MV-4-11 (cell line): Measurements from ENCODE around the gene KRT14.
"Not testable (repeated sequence)": the region's sequence is repeated elsewhere in the genome, so short reads cannot be mapped to it uniquely, and the experiment has no call there.

ENCODE experiments used
- DNase-seq: peaks from one replicate; lab custom pipeline; 2025; lab: John Stamatoyannopoulos, UW

Gene KRT14

DNA sequence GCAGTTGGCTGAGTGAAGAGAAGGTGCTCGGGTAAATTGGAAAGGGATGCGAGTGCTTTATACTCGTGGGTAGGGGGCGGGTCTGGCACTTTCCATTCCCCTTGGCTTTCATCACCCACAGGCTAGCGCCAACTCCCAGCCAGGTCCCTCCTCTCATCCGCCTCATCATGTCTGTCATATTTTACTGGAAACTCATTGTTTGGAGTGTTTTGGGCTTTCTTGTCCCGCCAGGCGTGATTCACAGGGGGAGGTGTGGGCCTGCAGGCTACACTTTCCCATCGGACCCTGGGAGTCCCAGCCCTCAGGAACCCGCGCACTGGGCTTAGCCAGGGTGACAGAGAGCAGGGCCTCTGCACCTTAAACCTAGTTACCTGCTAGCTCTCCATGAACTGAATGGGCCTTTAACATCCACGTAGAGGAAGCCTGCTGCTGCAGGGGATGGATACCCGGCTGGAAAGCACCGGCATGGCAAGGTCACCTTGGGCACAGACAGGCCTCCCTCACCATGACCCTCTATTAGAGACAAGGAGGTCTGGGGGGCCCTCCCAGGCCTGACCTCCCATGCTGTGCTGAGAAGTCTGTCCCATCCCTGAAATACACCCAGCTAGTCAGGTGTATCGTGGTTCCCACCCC lies at the start of gene KRT14:
TSS of gene KRT14 (minus strand) at position 33 of the 633 bp plus-strand sequence. CDS start 61 bp downstream, outside the sequence.
- DNase-seq: no peak

GRCh38 chr17:41635121-41636097 lies 48.7 kb upstream of the KRT14 start:
- DNase-seq: no peak

- no peak for DNase-seq
These were observed 47.9 kb upstream of the KRT14 start for GRCh38 chr17:41634639-41635038.

DNA sequence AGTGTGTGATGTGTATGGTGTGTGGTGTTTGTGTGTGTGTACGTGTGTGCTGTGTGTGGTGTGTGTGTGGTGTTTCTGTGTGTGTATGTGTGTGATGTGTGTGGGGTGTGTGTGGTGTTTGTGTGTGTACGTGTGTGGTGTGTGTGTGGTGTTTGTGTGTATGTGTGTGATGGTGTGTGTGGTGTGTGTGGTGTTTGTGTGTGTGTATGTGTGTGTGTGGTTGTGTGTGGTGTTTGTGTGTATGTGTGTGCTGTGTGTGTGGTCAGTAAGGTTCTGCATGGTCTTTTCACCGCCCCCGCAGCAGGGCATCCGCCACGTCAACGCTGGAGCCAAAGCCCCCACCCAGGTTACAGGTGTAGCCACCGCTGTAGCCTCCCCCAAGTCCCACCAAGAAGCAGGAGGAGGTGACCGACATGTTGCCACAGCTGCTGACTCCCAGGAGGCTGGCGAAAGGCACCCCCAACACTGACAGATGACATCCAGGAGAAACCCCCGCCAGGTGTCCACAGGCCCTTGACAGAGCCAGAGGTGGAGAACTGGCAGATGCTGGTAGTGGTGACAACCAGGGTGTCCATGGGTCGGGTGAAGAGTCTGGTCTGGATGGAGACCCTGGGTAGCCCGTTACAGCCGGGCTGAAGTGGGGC lies 47.0 kb upstream of the KRT14 start:
- no peak for DNase-seq

DNA sequence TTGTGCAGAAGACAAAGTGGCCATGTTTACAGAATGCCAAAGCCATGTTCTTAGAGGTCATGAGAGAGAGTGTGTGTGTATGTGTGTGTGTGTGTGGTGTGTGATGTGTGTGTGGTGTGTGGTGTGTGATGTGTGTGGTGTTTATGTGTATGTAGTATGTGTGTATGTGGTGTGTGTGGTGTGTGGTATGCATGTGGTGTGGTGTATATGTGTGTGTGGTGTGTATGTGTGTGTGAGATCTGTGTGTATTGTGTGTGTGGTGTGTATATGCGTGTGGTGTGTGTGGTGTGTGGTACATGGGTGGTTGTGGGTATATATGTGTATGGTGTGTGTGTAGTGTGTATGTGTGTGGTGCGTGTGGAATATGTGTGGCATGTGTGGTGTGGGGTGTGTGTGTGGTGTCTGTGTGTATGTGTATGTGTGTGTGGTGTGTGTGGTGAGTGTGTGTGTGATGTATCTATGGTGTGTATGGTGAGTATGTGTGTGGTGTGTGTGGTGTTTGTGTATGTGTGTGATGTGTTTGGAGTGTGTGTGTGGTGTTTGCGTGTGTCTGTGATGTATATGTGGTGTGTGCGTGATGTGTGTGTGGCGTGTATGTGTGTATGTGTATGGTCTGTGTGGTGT lies 45.9 kb upstream of the KRT14 start:
- DNase-seq: no peak

DNA sequence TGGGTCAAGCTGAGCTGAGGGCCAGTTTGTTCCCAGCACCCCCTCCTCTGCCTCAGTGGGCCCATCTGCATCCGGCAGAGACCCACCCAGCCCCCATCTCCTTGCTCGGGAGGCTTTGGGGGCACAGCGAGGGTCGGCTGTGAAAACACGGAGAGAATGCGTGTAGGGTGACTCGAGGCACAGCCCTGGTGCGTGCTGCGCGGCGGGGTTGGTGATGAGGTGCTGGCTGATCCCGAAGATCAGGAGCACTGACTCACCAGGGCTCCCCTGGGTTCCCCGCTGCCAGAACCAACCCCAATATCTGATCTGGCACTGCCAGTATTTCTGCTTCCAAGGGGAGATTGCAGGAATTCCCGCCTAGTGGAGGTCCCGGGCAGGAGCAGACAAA lies 45.2 kb upstream of the KRT14 start:
- no peak for DNase-seq

DNA sequence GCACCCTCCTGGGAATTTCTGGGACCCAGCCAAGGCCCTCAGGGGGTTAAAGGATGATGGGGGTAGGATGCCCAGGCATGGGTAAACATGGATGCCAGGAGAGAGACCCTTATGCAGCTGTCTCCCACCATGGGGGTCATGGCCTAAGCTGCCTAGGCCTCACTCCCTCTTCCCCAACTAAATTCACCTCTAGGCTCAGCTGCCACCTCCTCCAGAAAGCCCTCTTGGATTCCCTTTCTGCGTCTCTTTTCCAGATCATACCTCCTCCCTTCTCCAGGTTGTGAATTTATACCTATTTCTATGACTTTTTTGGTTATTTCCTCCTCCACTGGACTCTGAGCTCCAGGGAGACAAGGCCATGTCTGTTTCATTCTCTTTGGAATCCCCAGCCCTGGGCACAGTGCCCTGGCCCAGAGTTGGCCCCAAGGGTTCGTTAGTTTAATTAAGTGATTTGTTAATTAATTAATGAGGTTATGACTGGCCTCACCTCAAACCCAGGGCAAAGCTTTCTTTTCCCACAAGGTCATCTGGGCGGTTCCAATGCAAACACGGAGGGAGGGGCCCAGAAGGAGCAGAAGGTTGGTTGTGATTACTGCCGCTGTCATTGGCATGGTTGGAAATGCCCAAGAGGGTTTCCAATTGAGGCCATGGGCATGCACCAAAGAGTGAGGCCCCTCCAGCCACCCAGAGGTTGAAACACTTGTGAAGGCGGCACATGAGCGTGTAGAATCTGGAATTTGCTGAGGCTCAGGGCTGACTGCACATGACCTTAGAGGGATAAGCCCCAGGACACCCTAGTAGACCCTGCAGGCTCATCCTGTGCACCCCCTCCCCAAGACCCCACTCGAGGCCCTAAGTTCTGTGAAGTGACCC lies 44.6 kb upstream of the KRT14 start:
- DNase-seq: no peak

DNA sequence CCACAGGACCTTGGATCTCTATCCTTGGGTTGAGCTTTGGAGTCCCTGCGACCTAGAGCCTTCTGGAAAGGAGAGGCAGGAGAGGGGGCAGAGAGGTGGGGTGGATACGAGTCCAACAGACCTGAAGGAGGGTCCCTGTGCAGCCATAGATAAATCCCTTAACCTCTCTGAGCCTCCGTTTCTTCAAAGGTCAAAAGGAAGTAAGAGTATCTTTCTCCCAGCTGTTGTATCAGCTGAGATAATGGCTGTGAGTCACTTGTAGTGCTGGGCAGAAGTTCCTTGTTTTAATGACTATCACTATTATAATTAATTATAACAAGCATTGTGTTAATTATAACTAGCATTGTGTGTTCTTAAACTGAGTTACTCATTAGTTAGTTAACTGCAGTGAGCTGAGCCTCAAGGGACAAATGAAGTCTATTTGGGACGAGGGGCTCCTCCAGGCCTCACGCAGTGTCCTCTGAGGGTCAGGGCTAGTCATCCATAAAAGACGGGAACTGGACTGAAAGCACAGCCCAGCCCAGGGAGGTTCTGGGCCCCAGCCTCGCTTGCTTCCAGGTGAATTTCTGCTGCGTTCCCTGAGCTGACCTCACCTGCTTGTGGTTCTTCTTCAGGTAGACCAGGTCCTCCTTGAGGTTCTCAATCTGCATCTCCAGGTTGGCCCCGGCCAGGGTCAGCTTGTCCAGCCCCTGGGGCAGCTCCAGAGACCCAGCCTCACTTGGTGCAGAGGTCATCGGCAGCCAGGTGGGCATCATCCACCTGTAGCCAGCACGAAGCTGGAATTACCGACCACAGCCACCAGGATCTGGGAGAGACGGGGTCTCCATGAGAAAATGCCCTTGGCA lies 43.4 kb upstream of the KRT14 start:
- DNase-seq: peak; percentile 25

DNA sequence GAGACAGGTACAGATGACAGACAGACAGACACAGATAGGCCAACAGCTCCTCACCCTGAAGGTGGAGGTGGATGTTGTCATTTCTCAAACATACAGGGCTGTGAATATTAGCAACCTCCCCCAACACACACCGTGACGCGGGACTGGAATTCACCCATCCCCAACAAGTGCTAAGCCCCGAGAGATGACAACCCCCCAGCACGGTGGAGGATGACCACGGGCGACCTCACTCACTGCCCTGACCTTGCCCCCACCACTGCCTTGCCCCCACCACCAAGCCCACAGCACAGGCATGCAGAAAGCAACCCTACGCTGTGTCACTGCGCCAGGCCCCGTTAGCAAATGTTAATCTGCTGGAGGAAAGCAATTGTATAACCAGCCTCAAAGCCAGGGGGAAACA lies 42.6 kb upstream of the KRT14 start:
- DNase-seq: no peak

GRCh38 chr17:41628621-41629255 lies 42.0 kb upstream of the KRT14 start:
- not testable (repeated sequence) for DNase-seq

- DNase-seq: not testable (repeated sequence)
These were observed 41.3 kb upstream of the KRT14 start for GRCh38 chr17:41628073-41628370.

DNA sequence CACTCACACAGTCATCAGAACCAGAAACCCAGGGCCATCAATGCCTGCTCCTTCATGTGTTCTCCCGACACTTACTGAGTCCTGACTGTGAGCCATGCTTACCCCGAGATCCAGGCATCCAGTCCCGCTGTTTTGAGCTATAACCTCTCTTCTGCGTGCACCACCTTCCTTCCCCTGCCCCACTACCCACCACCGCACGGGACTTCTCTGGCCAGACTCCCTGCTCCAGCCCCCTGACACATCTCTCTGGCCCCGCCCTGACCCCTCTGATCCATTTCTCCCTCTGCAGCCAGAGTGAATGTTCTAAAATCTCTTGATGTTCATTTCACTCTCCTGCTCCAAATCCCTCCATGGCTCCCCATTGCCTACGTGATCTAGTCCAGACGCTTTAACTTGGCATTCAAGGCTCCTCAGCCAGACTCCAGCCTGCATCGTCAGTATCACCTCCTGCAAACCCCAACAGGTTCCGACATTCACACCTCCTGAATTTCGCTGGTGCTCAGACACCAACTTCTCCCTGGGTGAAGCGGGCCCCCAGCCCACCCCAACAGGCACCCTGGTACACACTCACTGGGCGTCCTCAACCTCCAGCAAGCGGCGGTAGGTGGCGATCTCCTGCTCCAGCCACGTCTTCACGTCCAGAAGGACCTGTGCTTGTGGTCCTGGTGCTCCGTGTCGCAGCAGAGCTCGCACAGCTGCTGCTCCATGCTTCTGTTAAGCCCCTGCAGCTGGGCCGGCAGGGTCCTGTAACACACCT lies 40.8 kb upstream of the KRT14 start:
- no peak for DNase-seq

- DNase-seq: not testable (repeated sequence)
These were observed 40.2 kb upstream of the KRT14 start for GRCh38 chr17:41626914-41627295.

DNA sequence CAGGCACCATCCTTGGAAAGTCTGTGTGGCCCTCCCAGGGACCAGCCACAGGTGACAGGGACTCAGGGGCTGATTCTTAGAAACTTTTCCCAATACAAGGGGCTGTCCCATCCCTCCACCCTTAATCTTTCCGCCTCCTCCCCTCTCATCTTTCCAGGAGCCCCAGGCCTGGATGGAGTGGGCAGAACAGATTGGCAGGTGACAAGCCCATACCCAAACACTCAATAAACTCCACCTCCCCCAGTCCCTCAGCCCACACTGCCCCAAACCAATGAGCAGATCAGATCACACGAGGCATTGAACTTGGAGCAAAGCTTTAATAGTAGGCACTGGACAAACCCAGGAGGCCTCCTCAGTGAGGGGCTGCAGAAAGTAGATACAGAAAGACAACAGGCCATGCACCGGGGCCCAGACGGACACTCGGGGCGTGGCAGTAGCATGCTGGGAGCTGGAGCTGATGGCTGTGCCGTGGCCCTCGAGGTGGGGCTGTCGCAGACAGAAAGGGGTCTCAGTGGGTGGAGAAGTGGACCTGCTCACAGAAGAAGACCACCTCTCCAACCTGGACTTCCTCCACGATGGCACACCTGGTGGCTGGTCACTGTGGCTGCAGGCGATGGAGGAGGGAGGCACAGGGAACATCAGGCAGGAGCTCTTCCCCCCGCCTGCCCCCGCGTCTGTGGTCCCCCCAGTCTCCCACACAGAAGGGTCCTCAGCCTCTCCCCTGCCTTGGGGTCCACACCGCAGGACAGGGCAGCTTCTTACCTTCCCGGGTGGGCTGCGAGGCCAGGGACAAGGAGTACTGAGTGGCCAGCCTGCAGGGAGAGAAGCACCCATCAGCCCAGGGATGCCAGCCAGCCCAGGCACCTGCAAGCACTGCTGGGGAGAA lies 39.6 kb upstream of the KRT14 start:
- not testable (repeated sequence) for DNase-seq

DNA sequence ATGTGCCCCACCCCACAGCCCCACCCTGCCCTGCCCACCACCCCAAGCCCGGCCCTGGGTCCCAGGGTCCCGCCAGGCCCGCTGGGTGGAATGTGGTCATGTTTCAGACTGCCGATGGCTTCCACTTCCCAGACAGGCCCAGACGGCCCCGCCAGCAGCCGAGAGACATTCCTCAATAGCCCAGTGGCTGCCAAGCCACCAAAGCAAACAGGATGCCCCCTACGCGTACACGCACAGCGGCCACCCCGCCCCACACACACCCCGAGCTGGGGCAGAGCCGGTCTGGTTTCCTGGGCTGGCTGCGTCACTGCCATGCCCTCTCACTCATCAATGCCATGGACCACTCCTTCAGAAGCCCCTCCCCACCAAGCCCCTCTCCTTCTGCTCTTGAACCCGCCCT lies 38.9 kb upstream of the KRT14 start:
- DNase-seq: no peak

DNA sequence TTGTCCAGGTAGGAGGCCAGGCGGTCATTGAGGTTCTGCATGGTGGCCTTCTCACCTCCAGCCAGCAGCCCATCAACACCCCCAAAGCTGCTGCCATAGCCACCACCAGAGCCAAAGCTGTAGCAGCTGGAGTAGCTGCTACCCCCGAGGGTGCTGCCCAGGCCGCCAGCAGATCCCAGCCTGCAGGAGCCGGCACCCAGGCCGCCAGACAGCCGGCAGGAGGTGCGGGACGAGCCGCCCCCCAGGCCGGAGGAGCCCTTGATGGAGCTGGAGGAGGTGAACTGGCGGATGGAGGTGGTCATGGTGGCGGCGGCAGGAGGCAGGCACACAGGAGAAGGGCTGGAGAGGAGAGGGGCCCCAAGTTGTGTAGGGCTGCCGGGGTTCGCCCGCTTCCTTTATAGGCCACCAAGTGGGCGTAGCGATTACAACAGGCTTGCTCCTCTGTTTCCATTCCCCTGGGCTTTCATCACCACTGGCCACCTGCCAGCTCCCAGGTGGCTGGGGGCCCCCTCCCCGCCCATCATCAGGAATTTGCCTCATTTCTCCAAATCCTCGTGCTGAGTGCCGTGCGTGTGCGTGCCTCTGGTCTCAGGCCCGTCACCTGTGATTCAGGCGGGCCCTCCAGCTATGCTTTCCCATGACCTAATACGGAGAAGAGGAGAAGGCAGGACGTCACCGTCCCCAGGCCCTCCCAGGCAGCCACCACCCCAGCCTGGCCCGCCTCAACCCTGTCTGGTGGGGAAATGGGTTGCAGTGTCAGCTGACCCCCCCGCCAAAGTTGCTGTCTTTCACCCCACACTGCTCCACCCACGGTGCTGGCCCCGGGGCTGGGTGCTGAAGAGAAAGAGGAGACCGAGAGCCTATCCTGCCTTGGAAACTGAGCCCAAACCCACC lies 37.8 kb upstream of the KRT14 start, which contains the start of gene KRT17:
TSS of gene KRT17 (minus strand) at position 368 of the 894 bp plus-strand sequence. CDS start at position 302, 66 bp downstream.
- no peak for DNase-seq
